Osteoblast (primary cell): ENCODE data around the gene LTBP1. TPM values are rescaled to one million over a fixed set of nuclear protein-coding genes. Genes with fewer than 3 reads are reported as not detected.

Experiments used
- DNase-seq: peaks from one replicate; pipeline ENCODE4 v3.0.0; 2011; ENCODE audit warnings: low spot score, mixed read lengths; ENCODE audit not compliant: insufficient read length; ENCODE audit errors: missing footprints
- H2AFZ ChIP-seq: 2 replicates; pipeline ENCODE4 v1.6.0; 2011; ENCODE audit warnings: mild to moderate bottlenecking, low read length
- H3K27ac ChIP-seq: 2 replicates; pipeline ENCODE4 v1.5.1; 2011; ENCODE audit warnings: mild to moderate bottlenecking, low read depth, low read length, moderate library complexity
- H3K27me3 ChIP-seq: 2 replicates; pipeline ENCODE4 v1.6.0; 2012; ENCODE audit warnings: mild to moderate bottlenecking, control low read depth, inconsistent platforms, low read length, moderate library complexity; ENCODE audit not compliant: insufficient read depth
- H3K36me3 ChIP-seq: 2 replicates; pipeline ENCODE4 v1.5.1; 2011; ENCODE audit warnings: mild to moderate bottlenecking, low read length, control low read depth, moderate library complexity; ENCODE audit not compliant: insufficient read depth
- H3K4me1 ChIP-seq: 2 replicates; pipeline ENCODE4 v1.5.1; 2011; ENCODE audit warnings: mild to moderate bottlenecking, low read length, control low read depth, moderate library complexity; ENCODE audit not compliant: insufficient read depth
- H3K4me2 ChIP-seq: 2 replicates; pipeline ENCODE4 v1.6.0; 2011; ENCODE audit warnings: mild to moderate bottlenecking, low read length; ENCODE audit not compliant: insufficient read depth
- H3K4me3 ChIP-seq: fragments of 200-600 bp; sonication (generic); 3 replicates; pipeline ENCODE4 v1.5.1; 2012; ENCODE audit warnings: mild to moderate bottlenecking, low read length, inconsistent platforms; ENCODE audit not compliant: insufficient read depth
- H3K79me2 ChIP-seq: 2 replicates; pipeline ENCODE4 v1.6.0; 2012; ENCODE audit warnings: mild to moderate bottlenecking, low read length, control low read depth, inconsistent platforms; ENCODE audit not compliant: insufficient read depth
- H3K9me3 ChIP-seq: 2 replicates; pipeline ENCODE4 v1.5.1; 2011; ENCODE audit warnings: low read depth, low read length, control low read depth
- H4K20me1 ChIP-seq: 2 replicates; pipeline ENCODE4 v1.6.0; 2012; ENCODE audit warnings: mild to moderate bottlenecking, low read length, control low read depth; ENCODE audit not compliant: insufficient read depth
- total RNA-seq: library from RNA; depleted of rRNA; stranded (reverse); fragments of >200 nt; gene quantifications from 2 replicates; pipeline ENCODE4 v1.2.3, GENCODE V29; 2012
- TF ChIP-seq, protein P1 (sequence below): IDR thresholded peaks from 2 replicates; pipeline ENCODE4 v1.5.1; 2011; ENCODE audit warnings: mild to moderate bottlenecking, low read depth, low read length, moderate library complexity; ENCODE audit errors: extremely low read depth

Gene LTBP1
- total RNA-seq, 1 donor: 224 TPM

DNA sequence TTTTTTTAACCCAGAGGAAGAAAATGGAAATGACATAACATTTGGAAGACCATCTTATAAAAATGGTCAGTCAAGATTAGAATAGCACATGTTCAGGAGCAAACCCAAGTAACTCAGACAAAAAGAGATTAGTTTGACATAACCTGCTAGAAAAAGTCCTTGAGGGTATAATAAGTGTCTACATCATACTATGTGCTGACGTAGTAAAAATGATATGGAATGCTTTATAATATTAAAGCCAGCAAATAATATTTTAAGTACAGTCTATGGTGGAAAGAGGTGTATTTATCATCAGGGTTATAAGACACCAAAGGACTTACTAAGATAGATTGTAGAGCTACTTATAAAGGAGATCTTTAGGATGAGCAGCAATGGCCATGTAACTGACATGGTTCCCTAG, 169.0 kb downstream of the LTBP1 start:
- no peak overlapping the region for H2AFZ ChIP-seq
- no peak overlapping the region for H3K27ac ChIP-seq
- no peak overlapping the region for H3K4me2 ChIP-seq
- no peaks in the 10 kb centered on the region for H4K20me1 ChIP-seq
- no peak for DNase-seq
- H3K27me3 ChIP-seq: no peaks in the 10 kb centered on the region
- no peaks in the 10 kb centered on the region for H3K36me3 ChIP-seq
- H3K9me3 ChIP-seq: no peaks in the 10 kb centered on the region
- peaks cover 9% of the 10 kb centered on the region for H3K4me1 ChIP-seq
- TF ChIP-seq, protein P1, sequence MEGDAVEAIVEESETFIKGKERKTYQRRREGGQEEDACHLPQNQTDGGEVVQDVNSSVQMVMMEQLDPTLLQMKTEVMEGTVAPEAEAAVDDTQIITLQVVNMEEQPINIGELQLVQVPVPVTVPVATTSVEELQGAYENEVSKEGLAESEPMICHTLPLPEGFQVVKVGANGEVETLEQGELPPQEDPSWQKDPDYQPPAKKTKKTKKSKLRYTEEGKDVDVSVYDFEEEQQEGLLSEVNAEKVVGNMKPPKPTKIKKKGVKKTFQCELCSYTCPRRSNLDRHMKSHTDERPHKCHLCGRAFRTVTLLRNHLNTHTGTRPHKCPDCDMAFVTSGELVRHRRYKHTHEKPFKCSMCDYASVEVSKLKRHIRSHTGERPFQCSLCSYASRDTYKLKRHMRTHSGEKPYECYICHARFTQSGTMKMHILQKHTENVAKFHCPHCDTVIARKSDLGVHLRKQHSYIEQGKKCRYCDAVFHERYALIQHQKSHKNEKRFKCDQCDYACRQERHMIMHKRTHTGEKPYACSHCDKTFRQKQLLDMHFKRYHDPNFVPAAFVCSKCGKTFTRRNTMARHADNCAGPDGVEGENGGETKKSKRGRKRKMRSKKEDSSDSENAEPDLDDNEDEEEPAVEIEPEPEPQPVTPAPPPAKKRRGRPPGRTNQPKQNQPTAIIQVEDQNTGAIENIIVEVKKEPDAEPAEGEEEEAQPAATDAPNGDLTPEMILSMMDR: no peak
- no peaks in the 10 kb centered on the region for H3K79me2 ChIP-seq
- no peak overlapping the region for H3K4me3 ChIP-seq

DNA sequence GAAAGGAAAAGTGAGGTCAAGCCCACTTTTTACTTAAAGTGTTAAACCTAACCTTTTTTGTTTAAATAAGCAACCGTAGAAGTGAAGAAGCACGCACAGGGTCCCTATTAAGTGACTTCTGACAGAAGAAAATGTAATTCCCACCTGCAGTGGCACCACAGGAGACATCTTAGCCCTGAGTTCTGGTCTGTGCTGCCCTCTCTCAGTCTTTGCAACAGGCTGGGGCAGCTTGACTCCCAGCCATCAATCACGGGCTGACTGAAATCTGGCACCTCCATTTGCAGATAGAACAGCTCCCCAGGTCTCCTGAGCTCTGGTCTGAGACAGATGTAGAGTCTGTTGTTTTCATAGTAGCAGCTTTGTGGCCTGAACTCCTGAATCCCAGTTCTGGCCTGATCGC, 170.0 kb downstream of the LTBP1 start:
- no peak overlapping the region for H3K4me2 ChIP-seq
- no peaks in the 10 kb centered on the region for H3K4me1 ChIP-seq
- no peaks in the 10 kb centered on the region for H3K36me3 ChIP-seq
- H3K9me3 ChIP-seq: no peaks in the 10 kb centered on the region
- H4K20me1 ChIP-seq: no peaks in the 10 kb centered on the region
- H3K79me2 ChIP-seq: no peaks in the 10 kb centered on the region
- TF ChIP-seq, protein P1: no peak
- H3K27me3 ChIP-seq: no peaks in the 10 kb centered on the region
- no peak overlapping the region for H3K4me3 ChIP-seq
- H2AFZ ChIP-seq: no peak overlapping the region
- H3K27ac ChIP-seq: no peak overlapping the region
- DNase-seq: no peak

DNA sequence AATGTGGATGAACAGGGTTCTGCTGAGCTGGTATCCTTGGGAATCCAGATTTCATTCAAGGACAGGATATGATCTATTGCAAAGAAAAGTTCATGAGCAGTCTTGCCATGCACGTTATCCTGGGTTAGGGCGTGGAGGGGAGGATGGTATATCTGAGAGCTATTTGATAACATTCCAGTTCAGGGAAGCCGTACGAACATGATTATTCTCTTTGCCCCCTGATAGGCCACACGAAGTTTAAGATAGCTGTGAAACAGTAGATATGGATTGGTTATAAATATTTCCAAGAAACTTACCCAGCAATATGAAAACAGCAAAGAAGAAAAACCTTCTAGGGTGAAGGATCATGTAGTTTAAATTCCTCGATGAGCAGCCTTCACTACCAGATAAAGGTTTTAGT, 171.9 kb downstream of the LTBP1 start:
- TF ChIP-seq, protein P1: no peak
- Histone ChIP-seq H3K79me2 (no peaks in the 10 kb centered on the region), H2AFZ (no peak overlapping the region), H3K9me3 (no peaks in the 10 kb centered on the region), H3K4me1 (no peaks in the 10 kb centered on the region), H3K36me3 (no peaks in the 10 kb centered on the region), H4K20me1 (no peaks in the 10 kb centered on the region), H3K27ac (no peak overlapping the region), H3K4me2 (no peak overlapping the region), H3K27me3 (no peaks in the 10 kb centered on the region), H3K4me3 (no peak overlapping the region)
- DNase-seq: no peak

DNA sequence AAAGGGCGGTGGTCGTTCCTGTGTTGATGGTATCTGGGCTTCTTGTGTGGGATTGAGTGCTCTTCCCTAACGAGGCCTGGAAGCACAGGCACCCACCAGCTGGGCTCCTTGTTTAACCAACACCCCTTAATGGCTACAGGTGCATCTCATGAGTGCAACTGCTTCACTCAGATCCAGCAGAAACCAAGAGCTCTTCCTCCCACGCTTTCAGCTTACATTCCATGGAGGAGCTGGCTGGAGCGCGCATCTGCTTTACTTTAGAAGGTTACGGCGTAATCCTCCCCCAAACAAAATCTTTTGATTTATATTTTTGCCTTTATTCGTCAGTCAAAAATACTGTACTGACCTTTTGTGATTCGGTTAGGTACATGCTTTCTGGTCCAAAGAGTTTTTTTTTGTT, 174.7 kb downstream of the LTBP1 start:
- Histone ChIP-seq H3K9me3 (no peaks in the 10 kb centered on the region), H3K79me2 (no peaks in the 10 kb centered on the region), H3K4me1 (peaks cover 7% of the 10 kb centered on the region), H3K36me3 (no peaks in the 10 kb centered on the region), H3K27ac (no peak overlapping the region), H3K27me3 (no peaks in the 10 kb centered on the region), H4K20me1 (no peaks in the 10 kb centered on the region), H2AFZ (no peak overlapping the region), H3K4me3 (no peak overlapping the region), H3K4me2 (no peak overlapping the region)
- TF ChIP-seq, protein P1: no peak
- DNase-seq: no peak
